ES-I3 (cell line): ENCODE results near the gene ZNF488.

Experiments used
- H3K36me3 ChIP-seq: 2 replicates; pipeline ENCODE4 v1.6.1; 2013; ENCODE audit warnings: mild to moderate bottlenecking, low read length, control low read depth, moderate library complexity; ENCODE audit not compliant: insufficient read depth
- H3K4me1 ChIP-seq: 2 replicates; pipeline ENCODE4 v1.6.1; 2013; ENCODE audit warnings: mild to moderate bottlenecking, control low read depth, low read length; ENCODE audit not compliant: insufficient read depth
- H3K9ac ChIP-seq: 2 replicates; pipeline ENCODE4 v1.6.1; 2013; ENCODE audit warnings: low read depth, mild to moderate bottlenecking, low read length, moderate library complexity
- H3K9me3 ChIP-seq: 2 replicates; pipeline ENCODE4 v1.6.1; 2013; ENCODE audit warnings: mild to moderate bottlenecking, low read length, moderate library complexity; ENCODE audit not compliant: control insufficient read depth, insufficient read depth

ZNF488 gene

DNA sequence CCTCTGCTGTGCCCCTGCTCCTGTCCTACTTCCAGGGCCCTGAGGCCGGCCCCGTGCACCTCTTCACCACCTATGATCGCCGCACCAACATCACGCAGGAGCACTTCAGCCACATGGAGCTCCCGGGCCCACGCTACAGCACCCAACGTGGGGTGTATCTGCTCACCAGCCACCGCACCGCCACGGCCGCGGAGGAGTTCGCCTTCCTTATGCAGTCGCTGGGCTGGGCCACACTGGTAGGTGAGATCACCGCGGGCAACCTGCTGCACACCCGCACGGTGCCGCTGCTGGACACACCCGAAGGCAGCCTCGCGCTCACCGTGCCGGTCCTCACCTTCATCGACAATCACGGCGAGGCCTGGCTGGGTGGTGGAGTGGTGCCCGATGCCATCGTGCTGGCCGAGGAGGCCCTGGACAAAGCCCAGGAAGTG, 34.1 kb downstream of the ZNF488 start:
- Histone ChIP-seq H3K9ac (no peak overlapping the region), H3K4me1 (no peaks in the 10 kb centered on the region), H3K9me3 (no peaks in the 10 kb centered on the region), H3K36me3 (no peaks in the 10 kb centered on the region)

DNA sequence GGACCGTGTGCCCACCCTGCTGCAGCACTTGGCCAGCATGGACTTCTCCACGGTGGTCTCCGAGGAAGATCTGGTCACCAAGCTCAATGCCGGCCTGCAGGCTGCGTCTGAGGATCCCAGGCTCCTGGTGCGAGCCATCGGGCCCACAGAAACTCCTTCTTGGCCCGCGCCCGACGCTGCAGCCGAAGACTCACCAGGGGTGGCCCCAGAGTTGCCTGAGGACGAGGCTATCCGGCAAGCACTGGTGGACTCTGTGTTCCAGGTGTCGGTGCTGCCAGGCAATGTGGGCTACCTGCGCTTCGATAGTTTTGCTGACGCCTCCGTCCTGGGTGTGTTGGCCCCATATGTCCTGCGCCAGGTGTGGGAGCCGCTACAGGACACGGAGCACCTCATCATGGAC, 34.6 kb downstream of the ZNF488 start:
- Histone ChIP-seq H3K9me3 (no peaks in the 10 kb centered on the region), H3K36me3 (no peaks in the 10 kb centered on the region), H3K4me1 (no peaks in the 10 kb centered on the region), H3K9ac (no peak overlapping the region)

DNA sequence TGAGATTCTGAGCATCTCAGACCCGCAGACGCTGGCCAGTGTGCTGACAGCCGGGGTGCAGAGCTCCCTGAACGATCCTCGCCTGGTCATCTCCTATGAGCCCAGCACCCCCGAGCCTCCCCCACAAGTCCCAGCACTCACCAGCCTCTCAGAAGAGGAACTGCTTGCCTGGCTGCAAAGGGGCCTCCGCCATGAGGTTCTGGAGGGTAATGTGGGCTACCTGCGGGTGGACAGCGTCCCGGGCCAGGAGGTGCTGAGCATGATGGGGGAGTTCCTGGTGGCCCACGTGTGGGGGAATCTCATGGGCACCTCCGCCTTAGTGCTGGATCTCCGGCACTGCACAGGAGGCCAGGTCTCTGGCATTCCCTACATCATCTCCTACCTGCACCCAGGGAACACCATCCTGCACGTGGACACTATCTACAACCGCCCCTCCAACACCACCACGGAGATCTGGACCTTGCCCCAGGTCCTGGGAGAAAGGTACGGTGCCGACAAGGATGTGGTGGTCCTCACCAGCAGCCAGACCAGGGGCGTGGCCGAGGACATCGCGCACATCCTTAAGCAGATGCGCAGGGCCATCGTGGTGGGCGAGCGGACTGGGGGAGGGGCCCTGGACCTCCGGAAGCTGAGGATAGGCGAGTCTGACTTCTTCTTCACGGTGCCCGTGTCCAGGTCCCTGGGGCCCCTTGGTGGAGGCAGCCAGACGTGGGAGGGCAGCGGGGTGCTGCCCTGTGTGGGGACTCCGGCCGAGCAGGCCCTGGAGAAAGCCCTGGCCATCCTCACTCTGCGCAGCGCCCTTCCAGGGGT, 35.2 kb downstream of the ZNF488 start:
- no peaks in the 10 kb centered on the region for H3K36me3 ChIP-seq
- H3K4me1 ChIP-seq = no peaks in the 10 kb centered on the region
- H3K9me3 ChIP-seq = no peaks in the 10 kb centered on the region
- no peak overlapping the region for H3K9ac ChIP-seq

DNA sequence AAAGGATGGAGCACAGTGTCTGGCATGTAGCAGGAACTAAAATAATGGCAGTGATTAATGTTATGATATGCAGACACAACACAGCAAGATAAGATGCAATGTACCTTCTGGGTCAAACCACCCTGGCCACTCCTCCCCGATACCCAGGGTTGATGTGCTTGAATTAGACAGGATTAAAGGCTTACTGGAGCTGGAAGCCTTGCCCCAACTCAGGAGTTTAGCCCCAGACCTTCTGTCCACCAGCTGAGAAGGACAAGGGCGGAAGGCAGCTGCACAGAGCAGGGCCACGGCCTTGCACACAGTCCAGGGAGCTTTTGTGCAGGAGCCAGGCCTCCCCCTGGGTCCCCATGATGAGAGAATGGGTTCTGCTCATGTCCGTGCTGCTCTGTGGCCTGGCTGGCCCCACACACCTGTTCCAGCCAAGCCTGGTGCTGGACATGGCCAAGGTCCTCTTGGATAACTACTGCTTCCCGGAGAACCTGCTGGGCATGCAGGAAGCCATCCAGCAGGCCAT, 35.9 kb downstream of the ZNF488 start, which contains the start of gene RBP3:
TSS of gene RBP3 (plus strand) at position 226 of the 514 bp plus-strand sequence. CDS start at position 348, 122 bp downstream.
- no peak within 1 kb of the TSS for H3K9ac ChIP-seq

DNA sequence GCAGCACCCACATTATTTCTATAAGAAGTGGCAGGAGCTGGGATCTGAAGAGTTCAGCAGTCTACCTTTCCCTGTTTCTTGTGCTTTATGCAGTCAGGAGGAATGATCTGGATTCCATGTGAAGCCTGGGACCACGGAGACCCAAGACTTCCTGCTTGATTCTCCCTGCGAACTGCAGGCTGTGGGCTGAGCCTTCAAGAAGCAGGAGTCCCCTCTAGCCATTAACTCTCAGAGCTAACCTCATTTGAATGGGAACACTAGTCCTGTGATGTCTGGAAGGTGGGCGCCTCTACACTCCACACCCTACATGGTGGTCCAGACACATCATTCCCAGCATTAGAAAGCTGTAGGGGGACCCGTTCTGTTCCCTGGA, 36.8 kb downstream of the ZNF488 start:
- Histone ChIP-seq H3K4me1 (0 out of 2 replicates have a peak, but pooled peaks cover 4% of the 10 kb centered on the region), H3K9me3 (no peaks in the 10 kb centered on the region), H3K9ac (no peak overlapping the region), H3K36me3 (no peaks in the 10 kb centered on the region)

More for the DNA sequence above, 35.9 kb downstream of the ZNF488 start, which contains the start of gene RBP3:
- Histone ChIP-seq H3K36me3 (no peaks in the 10 kb centered on the region), H3K4me1 (no peaks in the 10 kb centered on the region), H3K9me3 (no peaks in the 10 kb centered on the region)

DNA sequence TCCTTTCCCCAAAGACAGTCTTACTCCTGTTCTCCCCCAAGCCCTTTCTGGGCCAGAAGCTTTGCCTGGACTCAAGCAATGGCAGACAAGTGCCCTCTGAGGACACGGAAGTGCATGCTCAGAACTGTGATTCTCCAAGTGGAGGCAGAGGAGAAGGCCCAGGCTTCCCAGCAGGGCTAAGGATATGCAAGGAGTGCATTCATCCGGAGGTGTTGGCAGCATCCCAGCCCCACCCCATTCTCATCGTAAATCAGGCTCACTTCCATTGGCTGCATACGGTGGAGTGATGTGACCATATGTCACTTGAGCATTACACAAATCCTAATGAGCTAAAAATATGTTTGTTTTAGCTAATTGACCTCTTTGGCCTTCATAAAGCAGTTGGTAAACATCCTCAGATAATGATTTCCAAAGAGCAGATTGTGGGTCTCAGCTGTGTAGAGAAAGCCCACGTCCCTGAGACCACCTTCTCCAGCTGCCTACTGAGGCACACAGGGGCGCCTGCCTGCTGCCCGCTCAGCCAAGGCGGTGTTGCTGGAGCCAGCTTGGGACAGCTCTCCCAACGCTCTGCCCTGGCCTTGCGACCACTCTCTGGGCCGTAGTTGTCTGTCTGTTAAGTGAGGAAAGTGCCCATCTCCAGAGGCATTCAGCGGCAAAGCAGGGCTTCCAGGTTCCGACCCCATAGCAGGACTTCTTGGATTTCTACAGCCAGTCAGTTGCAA, 37.4 kb downstream of the ZNF488 start:
- 0 out of 2 replicates have a peak, but pooled peaks cover 7% of the 10 kb centered on the region for H3K4me1 ChIP-seq
- no peaks in the 10 kb centered on the region for H3K36me3 ChIP-seq
- H3K9me3 ChIP-seq = no peaks in the 10 kb centered on the region
- H3K9ac ChIP-seq = no peak overlapping the region

DNA sequence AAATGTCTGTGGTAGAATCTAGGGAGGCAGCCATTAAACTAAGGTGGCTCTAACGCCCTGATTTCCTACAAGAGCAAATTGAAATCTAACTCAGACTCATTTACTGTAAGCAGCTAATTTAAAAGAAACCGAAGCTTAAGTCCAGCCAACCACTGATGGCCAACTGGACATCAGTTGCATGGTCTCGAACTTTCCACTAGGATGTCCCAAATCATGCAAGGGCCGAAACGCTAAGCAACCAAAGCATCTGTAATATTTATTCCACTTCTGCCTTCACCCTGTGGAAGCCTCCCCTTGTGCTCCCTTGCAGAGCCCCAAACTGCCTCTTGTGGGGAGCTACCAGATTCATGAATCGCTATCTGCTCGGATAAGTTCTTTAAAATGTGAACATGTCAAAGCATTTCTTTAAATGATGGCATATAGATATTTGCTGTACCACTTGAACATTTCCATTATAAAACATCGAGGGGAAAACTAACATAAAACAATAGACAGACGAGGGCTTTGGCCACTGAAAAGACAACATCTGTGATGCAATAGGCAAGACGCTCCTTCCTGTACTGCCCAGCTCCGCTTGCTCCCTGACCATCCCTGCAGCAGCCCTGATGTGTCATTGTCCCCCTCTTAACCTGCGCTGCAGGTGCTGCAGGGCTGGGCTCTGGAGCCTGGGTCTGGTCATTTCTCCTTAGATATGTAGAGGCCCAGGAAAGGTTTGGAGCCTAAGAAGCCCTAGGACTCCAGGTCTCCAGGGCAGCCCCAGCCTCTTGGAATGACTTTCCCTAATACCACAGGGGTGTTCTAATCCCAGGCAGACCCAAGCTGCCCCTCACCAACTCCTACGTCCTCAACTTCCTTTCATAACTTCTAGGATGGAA, 38.9 kb downstream of the ZNF488 start:
- H3K9ac ChIP-seq = no peak overlapping the region
- H3K4me1 ChIP-seq = 0 out of 2 replicates have a peak, but pooled peaks cover 7% of the 10 kb centered on the region
- H3K9me3 ChIP-seq = no peaks in the 10 kb centered on the region
- no peaks in the 10 kb centered on the region for H3K36me3 ChIP-seq

DNA sequence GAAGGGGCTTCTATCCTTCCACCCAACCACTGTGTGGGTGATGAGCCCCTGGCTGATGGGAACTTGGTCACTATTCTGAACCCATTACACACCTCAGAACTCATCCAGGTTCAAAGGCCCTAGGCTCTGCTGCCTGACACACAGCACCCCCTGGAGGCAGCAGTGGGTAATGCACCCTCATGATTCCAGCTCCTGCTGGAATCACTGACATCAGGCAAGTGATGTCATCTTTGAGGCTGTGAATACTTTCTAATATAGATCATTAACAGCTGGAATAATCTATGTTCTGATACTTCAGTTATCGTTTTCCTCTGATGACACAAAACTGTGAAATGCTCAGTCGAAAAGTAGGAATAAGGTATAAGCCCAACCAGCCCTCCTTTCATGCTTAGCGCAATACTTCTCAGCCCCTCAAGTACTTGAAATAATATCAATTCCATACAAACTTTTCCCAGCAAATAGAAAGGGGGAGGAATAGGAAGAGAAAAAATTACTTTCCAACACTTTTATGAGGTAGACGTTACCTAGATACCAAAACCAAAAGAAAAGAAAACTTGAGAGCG, 43.4 kb downstream of the ZNF488 start:
- no peaks in the 10 kb centered on the region for H3K9me3 ChIP-seq
- H3K9ac ChIP-seq = no peak overlapping the region
- H3K4me1 ChIP-seq = 0 out of 2 replicates have a peak, but pooled peaks cover 7% of the 10 kb centered on the region
- no peaks in the 10 kb centered on the region for H3K36me3 ChIP-seq

DNA sequence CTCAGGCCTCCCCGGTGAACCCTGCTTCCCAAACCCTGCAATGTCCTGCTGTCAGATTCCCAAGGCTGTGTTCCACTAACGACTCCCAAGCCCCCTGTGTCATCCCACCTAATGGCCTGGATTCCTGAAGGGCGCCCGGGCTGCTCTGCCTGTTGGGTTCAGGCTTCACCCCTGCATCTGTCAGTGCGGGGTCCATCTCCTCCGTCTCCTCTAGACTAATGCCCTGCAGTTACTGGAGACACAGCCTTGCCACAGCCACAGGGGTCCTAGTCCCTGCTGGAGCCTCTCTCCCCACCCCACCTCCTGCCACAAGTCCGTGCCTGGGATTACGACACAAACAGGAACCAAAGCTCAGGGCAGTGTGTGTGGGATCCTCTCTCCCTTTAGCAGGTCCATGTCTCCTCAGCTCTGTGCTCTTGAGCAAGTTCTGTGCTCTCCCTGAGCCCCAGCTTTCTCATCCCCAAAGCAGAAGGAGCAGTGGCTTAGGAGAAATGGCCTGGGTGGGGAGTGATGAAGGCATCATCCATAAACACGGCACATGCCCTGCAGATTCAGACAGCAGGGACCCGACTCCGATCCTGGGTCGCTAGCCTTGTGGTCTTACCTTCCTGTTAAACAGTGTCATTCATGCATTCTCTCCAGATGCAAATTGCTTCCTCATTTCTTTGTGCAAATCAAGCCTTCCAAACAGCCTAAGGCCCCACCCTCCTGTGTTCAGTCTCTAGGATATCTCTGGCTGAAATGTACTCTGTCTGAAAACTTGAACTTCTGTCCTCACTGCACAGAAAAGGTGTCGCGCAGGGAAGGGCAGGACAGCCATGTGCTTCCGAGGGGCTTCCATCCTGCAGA, 44.1 kb downstream of the ZNF488 start:
- no peaks in the 10 kb centered on the region for H3K36me3 ChIP-seq
- H3K9ac ChIP-seq = no peak overlapping the region
- H3K4me1 ChIP-seq = 0 out of 2 replicates have a peak, but pooled peaks cover 7% of the 10 kb centered on the region
- H3K9me3 ChIP-seq = no peaks in the 10 kb centered on the region

DNA sequence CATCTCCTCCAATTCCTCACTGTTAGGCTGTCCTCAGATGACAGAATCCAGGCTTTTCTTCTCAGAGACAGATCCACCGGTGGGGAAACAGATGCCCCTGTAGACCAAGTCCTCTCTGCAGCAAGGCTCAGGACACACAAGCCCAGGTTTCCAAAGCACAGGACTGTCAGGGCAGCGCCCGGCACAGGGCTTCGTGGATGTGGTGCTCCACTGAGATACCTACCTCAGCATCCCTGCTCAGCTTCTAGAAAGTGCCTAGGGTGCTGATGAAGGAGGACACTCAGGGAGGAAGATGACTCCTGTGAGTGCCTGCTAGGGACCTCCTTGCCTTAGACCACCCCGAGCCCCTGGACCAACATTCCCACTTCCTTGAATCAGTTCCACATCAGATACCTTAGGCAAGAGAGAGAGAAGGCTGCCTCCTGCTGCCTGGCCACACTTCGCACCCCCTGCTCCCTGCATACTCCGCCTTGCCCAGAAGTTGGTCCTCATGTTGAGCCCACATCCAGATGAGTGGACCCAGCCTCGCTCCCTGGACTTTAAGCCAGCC, 44.8 kb downstream of the ZNF488 start:
- H3K9ac ChIP-seq = no peak overlapping the region
- no peaks in the 10 kb centered on the region for H3K9me3 ChIP-seq
- no peaks in the 10 kb centered on the region for H3K36me3 ChIP-seq
- H3K4me1 ChIP-seq = 0 out of 2 replicates have a peak, but pooled peaks cover 7% of the 10 kb centered on the region

DNA sequence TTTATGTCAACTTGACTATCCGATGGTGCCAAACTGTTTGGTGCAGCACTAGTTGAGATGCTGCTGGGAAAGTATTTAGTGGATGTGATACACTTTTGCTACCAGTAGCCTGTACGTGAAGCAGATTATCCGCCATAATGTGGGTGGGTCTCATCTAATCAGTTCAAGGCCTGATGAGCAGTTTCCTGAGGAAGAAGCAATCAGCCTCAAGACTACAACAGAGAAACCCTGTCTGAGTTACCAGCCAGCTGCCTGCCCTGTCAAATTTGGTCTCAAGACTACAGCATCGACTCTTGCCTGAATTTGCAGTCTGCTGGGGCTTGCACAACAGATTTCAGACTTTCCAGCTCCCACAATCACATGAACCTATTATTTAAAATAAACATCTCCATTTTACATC, 46.8 kb downstream of the ZNF488 start:
- H3K4me1 ChIP-seq = 0 out of 2 replicates have a peak, but pooled peaks cover 3% of the 10 kb centered on the region
- H3K9me3 ChIP-seq = no peaks in the 10 kb centered on the region
- H3K36me3 ChIP-seq = no peaks in the 10 kb centered on the region
- H3K9ac ChIP-seq = no peak overlapping the region

DNA sequence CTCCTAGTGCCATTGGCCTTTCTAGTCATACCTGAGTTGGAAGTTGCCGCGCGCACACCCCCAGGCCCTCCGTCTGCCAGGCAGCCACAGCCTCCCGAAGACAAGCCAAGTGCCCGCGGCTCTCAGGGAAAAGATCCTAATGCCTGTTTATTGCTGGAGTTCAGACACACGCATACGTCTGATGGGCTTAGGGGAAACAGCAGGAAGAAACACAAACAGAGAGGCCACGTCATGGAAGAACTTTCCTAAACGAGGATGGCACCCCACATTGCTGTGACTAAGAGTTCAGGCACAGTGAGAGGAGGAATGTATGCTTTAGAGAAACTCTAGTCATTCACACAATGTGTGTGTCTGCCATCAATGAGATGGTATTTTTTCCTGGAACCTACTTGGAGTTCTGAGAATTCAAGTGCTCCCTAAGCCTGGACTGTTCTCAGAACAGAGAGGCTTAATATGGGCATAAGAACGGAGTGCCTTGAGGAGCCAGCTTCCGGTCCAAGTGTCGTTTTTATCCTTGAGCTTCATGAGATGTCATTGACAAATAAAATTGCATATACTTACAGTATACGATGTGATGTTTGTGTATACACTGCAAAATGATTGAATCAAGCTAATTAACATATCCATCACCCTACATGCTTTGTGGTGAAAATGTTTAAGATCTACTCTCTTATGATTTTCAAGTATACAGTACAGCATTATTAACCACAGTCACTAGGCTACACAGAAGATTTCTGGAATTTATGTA, 47.5 kb downstream of the ZNF488 start:
- no peak overlapping the region for H3K9ac ChIP-seq
- H3K9me3 ChIP-seq = no peaks in the 10 kb centered on the region
- no peaks in the 10 kb centered on the region for H3K4me1 ChIP-seq
- H3K36me3 ChIP-seq = no peaks in the 10 kb centered on the region
